Activated CD8-positive, alpha-beta memory T cell treated with anti-CD3 and anti-CD28 coated beads, Interleukin-2, amount 50 U/mL, for 24 hours (primary cell): ENCODE data around the gene DIPK1A.
A peak's percentile ranks its signal among the peaks of the same experiment; 100 is the strongest.

Experiments
- DNase-seq: peaks from one replicate; pipeline ENCODE4 v3.0.0-alpha.2; 2020; ENCODE audit errors: extremely low read depth

DIPK1A gene

GRCh38 chr1:92961131-92961895 is at the start of gene DIPK1A:
DIPK1A (minus strand) TSS chr1:92961462; CDS start chr1:92961429, 33 bp downstream.
- DNase-seq: no peak

GRCh38 chr1:93007941-93008577 is 46.8 kb upstream of the DIPK1A start:
- DNase-seq: no peak

GRCh38 chr1:93005252-93005598 is 44.0 kb upstream of the DIPK1A start:
- DNase-seq: no peak

GRCh38 chr1:93004566-93005251 is 43.4 kb upstream of the DIPK1A start:
- DNase-seq: no peak

- no peak for DNase-seq
Measured at GRCh38 chr1:93003981-93004380, 42.7 kb upstream of the DIPK1A start.

GRCh38 chr1:93002781-93003180 is 41.5 kb upstream of the DIPK1A start:
- DNase-seq: no peak

- DNase-seq: no peak
Measured at GRCh38 chr1:93001893-93002292, 40.6 kb upstream of the DIPK1A start.

GRCh38 chr1:93000751-93001175 is 39.5 kb upstream of the DIPK1A start:
- no peak for DNase-seq

GRCh38 chr1:93000291-93000690 is 39.0 kb upstream of the DIPK1A start:
- no peak for DNase-seq

- no peak for DNase-seq
Measured at GRCh38 chr1:92998821-92999220, 37.6 kb upstream of the DIPK1A start.

- DNase-seq: no peak
Measured at GRCh38 chr1:92995441-92996430, 34.5 kb upstream of the DIPK1A start.

- peak; percentile 42 for DNase-seq
Measured at GRCh38 chr1:92994105-92994712, 32.9 kb upstream of the DIPK1A start.

- no peak for DNase-seq
Measured at GRCh38 chr1:92993581-92993980, 32.3 kb upstream of the DIPK1A start.

GRCh38 chr1:92992877-92993276 is 31.6 kb upstream of the DIPK1A start:
- DNase-seq: no peak

GRCh38 chr1:92992054-92992453 is 30.8 kb upstream of the DIPK1A start:
- no peak for DNase-seq

- no peak for DNase-seq
Measured at GRCh38 chr1:92990828-92991227, 29.6 kb upstream of the DIPK1A start.

- no peak for DNase-seq
Measured at GRCh38 chr1:92989936-92990583, 28.8 kb upstream of the DIPK1A start.

- DNase-seq: no peak
Measured at GRCh38 chr1:92989253-92989652, 28.0 kb upstream of the DIPK1A start.

- DNase-seq: no peak
Measured at GRCh38 chr1:92987462-92987861, 26.2 kb upstream of the DIPK1A start.

- DNase-seq: no peak
Measured at GRCh38 chr1:92985101-92985500, 23.8 kb upstream of the DIPK1A start.
